Dermis microvascular lymphatic vessel endothelial cell (primary cell): ENCODE data around the gene NXNL1. TPM values are rescaled to one million over a fixed set of nuclear protein-coding genes. Genes with fewer than 3 reads are reported as not detected.
"Not testable (repeated sequence)": the region's sequence is repeated elsewhere in the genome, so short reads cannot be mapped to it uniquely, and the experiment has no call there.

Source experiments
- DNase-seq, 2 donors: peaks; one replicate each; pipeline versions ENCODE4 v3.0.0 to v3.0.0-alpha.2; 2010; ENCODE audit warnings: low read depth in 2 of 2
- total RNA-seq: library from RNA; depleted of rRNA; stranded (reverse); fragments of >200 nt; gene quantifications from 2 replicates; pipeline ENCODE4 v1.2.1, GENCODE V29; 2014

Gene NXNL1
- total RNA-seq, 1 donor from 2014 or later = not detected

- DNase-seq = no peak
These were observed 26.0 kb upstream of the NXNL1 start for GRCh38 chr19:17486545-17487240.

GRCh38 chr19:17484520-17485185, 23.9 kb upstream of the NXNL1 start:
- DNase-seq = no peak

DNA sequence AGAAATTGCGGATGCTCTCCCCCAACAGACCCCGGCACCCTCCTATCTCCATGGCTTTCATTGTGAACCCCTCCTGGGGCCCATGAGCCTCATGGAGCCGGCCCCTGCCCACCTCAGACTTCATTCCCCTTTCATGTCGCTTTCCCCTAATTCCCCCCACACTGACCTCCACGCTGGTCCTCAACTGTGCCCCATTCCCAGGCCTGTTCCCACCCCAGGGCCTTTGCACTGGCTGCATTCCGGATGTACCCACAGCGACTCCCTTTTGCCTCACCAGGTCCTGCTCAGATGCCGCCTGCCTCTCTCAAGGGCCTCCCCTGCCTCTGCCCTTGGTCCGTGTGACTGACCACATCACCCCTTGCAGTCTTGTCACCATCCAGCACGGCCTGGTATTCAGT, 22.9 kb upstream of the NXNL1 start:
- DNase-seq = no peak

- DNase-seq = no peak
These were observed 22.3 kb upstream of the NXNL1 start for GRCh38 chr19:17482877-17483604.

- no peak for DNase-seq
These were observed 21.3 kb upstream of the NXNL1 start for GRCh38 chr19:17481986-17482385.

GRCh38 chr19:17479325-17479791, 18.6 kb upstream of the NXNL1 start:
- no peak for DNase-seq

DNA sequence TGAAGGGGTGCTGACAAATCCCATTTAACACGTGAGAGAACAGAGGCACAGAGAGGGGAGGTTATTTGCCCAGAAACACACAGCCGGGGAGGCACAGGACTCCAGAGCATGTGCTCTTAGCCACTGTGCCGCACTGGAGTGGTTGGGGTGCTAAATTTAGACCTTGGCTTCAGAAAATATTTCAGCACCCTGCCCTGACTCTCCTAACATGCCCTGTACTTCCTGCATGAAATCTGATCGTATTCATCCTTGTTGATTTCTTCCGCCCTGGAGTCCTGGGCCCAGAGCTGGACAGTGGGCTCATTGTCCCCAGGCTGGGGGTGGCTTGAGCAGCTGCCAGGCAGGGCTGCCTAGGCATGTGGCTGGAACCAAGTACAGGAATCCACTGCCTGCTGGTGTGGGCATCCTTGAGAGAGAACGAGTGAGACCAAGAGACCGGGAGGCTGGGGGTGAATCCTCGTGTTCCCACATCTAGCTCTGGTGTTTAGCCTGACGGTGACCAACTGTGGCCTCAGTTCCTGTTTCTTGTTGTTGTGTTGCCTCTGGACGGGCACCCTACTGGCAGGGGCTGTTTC, 14.9 kb upstream of the NXNL1 start:
- DNase-seq = peak in 1 of 2 donors; percentile 30

DNA sequence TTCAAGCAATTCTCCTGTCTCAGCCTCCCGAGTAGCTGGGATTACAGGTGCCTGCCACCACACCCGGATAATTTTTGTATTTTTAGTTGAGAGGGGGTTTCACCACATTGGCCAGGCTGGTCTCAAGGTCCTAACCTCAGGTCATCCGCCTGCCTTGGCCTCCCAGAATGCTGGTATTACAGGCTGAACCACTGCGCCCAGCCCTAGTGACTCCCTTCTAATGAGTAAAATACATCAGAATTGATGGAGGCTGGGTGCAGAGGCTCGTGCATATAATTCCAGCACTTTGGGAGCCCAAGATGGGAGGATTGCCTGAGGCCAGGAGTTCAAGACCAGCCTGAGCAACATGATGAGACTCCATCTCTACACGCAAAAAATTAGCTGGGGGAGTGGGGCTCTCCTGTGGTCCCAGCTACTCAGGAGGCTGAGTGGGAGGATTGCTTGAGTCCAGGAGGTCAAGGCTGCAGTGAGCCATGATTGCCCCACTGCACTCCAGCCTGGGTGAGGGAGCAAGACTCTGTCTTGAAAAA, 14.3 kb upstream of the NXNL1 start:
- not testable (repeated sequence) for DNase-seq

DNA sequence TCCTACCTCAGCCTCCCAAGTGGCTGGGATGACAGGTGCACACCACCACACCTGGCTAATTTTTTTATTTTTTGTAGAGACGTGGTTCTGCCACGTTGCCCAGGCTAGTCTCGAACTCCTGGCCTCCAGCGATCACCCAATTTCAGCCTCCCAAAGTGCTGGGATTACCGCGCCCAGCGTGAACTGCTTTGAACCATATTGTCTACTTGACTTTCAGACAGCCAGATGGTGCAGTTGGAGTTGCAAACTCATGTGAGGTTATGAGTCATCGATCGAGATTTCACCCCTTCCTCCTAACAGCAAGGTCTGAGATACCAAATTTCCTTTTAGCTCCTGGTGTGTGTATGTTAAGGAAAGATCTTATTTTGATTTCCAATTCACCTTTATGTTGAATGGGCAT, 12.3 kb upstream of the NXNL1 start:
- peak in 1 of 2 donors; percentile 64 for DNase-seq

DNA sequence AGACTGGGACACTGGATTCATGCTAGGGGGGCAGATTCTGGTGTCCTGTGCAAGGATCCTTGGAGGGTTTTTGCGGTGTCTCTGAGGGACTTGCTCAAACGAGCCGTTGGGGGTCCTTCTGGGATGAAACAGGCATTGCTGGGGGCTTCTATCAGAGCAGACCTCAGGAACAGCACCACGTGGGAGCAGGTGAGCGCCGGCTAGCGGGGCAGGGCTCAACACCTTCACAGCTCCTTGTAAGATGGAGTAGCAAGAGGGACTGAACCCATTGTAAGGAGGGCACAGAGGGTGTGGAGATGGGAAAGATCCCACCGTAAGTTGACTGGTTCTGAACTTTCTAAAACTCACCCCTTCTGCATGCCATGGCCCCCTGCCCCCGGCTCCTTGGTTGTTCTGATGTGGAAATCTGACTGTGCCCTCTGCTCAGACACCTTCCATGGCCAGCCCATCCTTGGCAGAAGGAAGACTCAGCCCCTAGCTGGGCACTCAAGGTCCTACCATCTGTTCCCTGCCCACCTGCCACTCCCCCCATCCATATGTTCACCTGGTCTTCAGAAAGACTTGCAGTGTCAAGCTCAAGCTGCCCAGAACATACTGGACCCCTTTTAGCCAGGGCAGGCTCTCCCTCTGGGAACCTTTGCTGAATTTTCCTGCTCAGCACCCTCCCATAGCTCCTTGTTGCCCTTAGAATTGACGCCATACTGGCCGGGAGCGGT, 10.8 kb upstream of the NXNL1 start:
- DNase-seq = no peak

- peak; percentile 97 to 99 for DNase-seq
These were observed 9.5 kb upstream of the NXNL1 start, which contains the start of gene SLC27A1 for GRCh38 chr19:17470068-17470841. Gene SLC27A1, plus strand, starts transcription at chr19:17470524. Its CDS starts 17 bp downstream, at chr19:17470541.

- peak; percentile 85 to 90 for DNase-seq
These were observed 8.8 kb upstream of the NXNL1 start for GRCh38 chr19:17469481-17470067.

DNA sequence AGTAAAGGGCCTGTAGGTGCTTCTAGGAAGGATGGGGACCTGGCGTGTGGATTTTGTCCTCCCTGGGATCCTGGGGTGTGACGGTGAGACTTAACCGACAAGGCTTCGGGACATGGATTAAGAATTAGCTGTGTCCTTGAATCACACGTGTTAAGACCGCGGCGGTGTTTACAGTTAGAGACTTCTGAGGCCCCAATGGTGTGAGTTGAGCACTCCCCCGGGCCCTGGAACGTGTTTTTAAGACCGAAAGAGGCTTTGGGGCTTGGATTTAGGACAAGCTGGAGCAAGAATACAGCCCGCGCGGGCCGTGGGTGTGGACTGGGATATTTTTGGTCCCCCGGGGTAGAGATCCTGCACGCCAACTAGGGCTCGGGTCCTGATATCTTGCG, 8.4 kb upstream of the NXNL1 start:
- DNase-seq = no peak

GRCh38 chr19:17468302-17469091, 7.8 kb upstream of the NXNL1 start:
- no peak for DNase-seq

DNA sequence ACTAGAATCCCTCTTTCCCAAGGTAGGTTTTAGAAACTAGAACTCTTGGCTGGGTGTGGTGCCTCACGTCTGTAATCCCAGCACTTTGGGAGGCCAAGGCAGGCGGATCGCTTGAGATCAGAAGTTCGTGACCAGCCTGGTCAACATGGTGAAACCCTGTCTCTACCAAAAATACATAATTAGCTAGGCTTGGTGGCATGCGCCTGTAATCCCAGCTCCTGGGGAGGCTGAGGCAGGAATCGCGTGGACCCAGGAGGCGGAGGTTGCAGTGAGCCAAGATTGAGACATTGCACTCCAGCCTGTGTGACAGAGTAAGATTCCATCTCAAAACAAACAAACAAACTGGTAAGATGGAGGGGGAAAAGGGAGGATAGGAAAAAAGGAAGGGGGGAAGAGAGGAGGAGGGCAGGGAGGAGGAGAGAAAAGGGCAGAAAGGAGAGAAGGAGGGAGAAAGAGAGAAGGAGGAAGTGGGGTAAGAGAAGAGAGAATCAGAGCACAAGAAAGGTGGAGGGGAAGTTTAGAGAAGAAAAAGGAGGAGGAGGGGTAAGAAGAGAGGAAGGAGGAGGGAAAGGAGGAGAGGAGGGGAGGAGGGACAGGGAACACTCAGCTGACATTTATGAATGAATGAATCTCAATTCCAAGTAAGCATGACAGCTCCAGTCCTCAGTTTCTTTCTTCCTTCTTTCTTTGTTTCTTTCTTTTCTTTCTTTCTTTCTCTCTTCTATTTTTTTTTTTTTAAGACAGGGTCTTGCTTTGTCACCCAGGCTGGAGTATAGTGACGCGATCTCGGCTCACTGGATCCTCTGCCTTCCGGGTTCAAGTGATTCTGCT, 7.0 kb upstream of the NXNL1 start:
- DNase-seq = no peak

- DNase-seq = no peak
These were observed 5.7 kb upstream of the NXNL1 start for GRCh38 chr19:17466487-17466850.

GRCh38 chr19:17458970-17459369, 1.8 kb downstream of the NXNL1 start:
- no peak for DNase-seq

DNA sequence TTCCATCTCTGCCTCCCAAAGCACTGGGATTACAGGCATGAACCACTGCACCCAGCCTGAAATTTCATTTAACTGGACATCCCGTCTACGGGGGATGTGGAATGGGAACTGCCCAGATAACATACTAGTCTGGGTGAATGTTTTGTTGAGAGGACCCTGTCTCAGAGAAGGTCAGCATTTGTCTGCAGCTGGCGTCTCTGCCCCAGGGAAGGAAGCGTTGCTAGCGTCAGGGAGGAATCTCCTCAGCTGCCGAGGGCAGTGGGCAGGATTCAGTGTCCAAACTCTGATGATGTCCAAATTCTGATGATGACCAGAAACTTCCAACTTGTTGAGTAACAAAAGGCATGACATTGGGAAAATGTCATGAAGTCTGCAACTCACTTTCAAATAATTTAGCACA, 3.1 kb downstream of the NXNL1 start:
- no peak for DNase-seq
